H1 (cell line): ENCODE measurements around the gene PHTF2. TPM values are rescaled to one million over a fixed set of nuclear protein-coding genes. Genes with fewer than 3 reads are reported as not detected.

Experiments used
- EGR1 ChIP-seq: IDR thresholded peaks from 2 replicates; pipeline ENCODE4 v1.6.1; 2011; ENCODE audit warnings: low read depth, low read length, borderline replicate concordance
- KDM1A ChIP-seq: fragments of 200-600, 300-600 bp; sonication (generic); IDR thresholded peaks from 2 replicates; pipeline ENCODE4 v1.7.1; 2016; ENCODE audit warnings: mild to moderate bottlenecking, low read length, borderline replicate concordance
- KDM5A ChIP-seq: fragments of 200-600 bp; IDR thresholded peaks from 2 replicates; pipeline ENCODE4 v1.7.1; 2012; ENCODE audit warnings: mild to moderate bottlenecking, low read length, inconsistent platforms, mixed read lengths
- POLR2A ChIP-seq, 2 experiments: IDR thresholded peaks; 1 replicate in 1 of 2; 2 replicates in 1 of 2; pipeline ENCODE4 v1.6.1; 2011; ENCODE audit warnings: low read depth in 2 of 2, low read length in 2 of 2, mild to moderate bottlenecking in 2 of 2; ENCODE audit errors: control extremely low read depth in 1 of 2
- RBBP5 ChIP-seq: IDR thresholded peaks from 2 replicates; pipeline ENCODE4 v1.7.1; 2012; ENCODE audit warnings: low read depth, mild to moderate bottlenecking, inconsistent platforms, low read length, moderate library complexity, borderline replicate concordance
- USF2 ChIP-seq: IDR thresholded peaks from 2 replicates; pipeline ENCODE4 v1.6.1; 2011; ENCODE audit warnings: low read length, improper control_type of control experiment
- polyA plus RNA-seq, 7 experiments: library from polyadenylated mRNA; depleted of rRNA in 3 of 7; stranded (reverse) in 5 of 7; unstranded in 2 of 7; fragments of >200 nt in 5 of 7; fragments of 200-250 nt in 2 of 7; gene quantifications; 1 replicate in 5 of 7; 2 replicates in 1 of 7; 4 replicates in 1 of 7; pipeline versions ENCODE4 v1.2.1 to v1.2.3, GENCODE V29; 2011 to 2013; ENCODE audit warnings: missing spikeins in 2 of 7, mixed read lengths in 2 of 7
- total RNA-seq: library from RNA; stranded (reverse); fragmentation: NEBNext Ultra II Directional; extraction: Animal tissue kit (Norgen Biotek cat#: 25700); gene quantifications from 2 replicates; pipeline ENCODE4 v1.2.1, GENCODE V29; 2021

Gene PHTF2
- total and polyA plus RNA-seq, 2 of the 8 experiments (the other 6 are each of a cell fraction or from before 2014, with no cell fraction given), result 9.0 to 25.4 TPM

GRCh38 chr7:77808517-77808916 is 9.9 kb downstream of the PHTF2 start (continued):
- TF ChIP-seq POLR2A (IDR thresholded peaks at IDR 0.05; ENCODE audit: control extremely low read depth in 1 of 2, low read depth in 2 of 2, low read length in 2 of 2) (no peak), EGR1 (no peak), KDM1A (no peak), RBBP5 (no peak), USF2 (no peak), KDM5A (no peak)
